ENCODE data around the gene IL6. TPM values are rescaled to one million over a fixed set of nuclear protein-coding genes. Genes with fewer than 3 reads are reported as not detected.

The IL6 gene
- total and polyA plus RNA-seq, 10 of the 15 experiments (the other 5 are each of a cell fraction or from before 2014, with no cell fraction given) = not detected

DNA sequence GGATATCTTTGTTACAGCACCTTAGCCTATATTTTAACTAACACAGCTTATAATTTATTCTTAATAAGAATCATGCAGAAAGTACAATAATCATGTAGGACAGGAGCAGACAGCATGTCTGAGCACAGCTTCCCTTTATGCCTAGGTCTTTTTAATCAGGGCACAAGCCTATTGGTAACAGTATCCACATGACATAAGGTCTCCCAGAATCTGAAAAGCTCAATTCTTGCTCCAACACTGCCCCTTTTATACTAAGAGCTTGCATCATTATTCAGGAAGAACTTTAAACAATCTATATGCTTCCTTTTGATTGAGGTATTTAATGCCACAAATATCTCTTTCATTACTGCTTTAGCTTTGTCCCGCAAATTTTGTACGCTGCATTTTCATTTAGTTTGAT is 31.6 kb downstream of the IL6 start:
- H3K9ac ChIP-seq (ENCODE audit: control insufficient read depth, insufficient read depth, low read length) = no peak overlapping the region
- no peak for TF ChIP-seq NRF1 (conservative IDR thresholded peaks at IDR 0.05; ENCODE audit: low read depth, low read length)
- TF ChIP-seq RELA (IDR thresholded peaks at IDR 0.05; ENCODE audit: borderline replicate concordance, partially characterized antibody) = no peak
- TF ChIP-seq NR2C1 (IDR thresholded peaks at IDR 0.05) = no peak
- no peak for TF ChIP-seq BHLHE40 (IDR thresholded peaks at IDR 0.05; ENCODE audit: borderline replicate concordance in 1 of 2, low read depth in 2 of 2, low read length in 1 of 2)
- no peak for TF ChIP-seq PAX8 (IDR thresholded peaks at IDR 0.05)
- TF ChIP-seq FOS (IDR thresholded peaks at IDR 0.05; ENCODE audit: borderline replicate concordance, extremely low read depth, insufficient read length) = no peak
- TF ChIP-seq ZNF687 (IDR thresholded peaks at IDR 0.05) = no peak
- TF ChIP-seq FOXK2 (IDR thresholded peaks at IDR 0.05) = no peak
- TF ChIP-seq MYB (IDR thresholded peaks at IDR 0.05; ENCODE audit: borderline replicate concordance, low read depth, low read length) = no peak
- TF ChIP-seq, protein P1, sequence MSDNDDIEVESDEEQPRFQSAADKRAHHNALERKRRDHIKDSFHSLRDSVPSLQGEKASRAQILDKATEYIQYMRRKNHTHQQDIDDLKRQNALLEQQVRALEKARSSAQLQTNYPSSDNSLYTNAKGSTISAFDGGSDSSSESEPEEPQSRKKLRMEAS (IDR thresholded peaks at IDR 0.05; ENCODE audit: low read depth, low read length) = no peak
- no peak for TF ChIP-seq SMC3 (IDR thresholded peaks at IDR 0.05; ENCODE audit: borderline replicate concordance, low read length)
- no peak for TF ChIP-seq JUND (IDR thresholded peaks at IDR 0.05; ENCODE audit: low read depth, low read length)
- TF ChIP-seq CREB1 (IDR thresholded peaks at IDR 0.05; ENCODE audit: low read depth) = no peak
- no peak for TF ChIP-seq ZNF274 (IDR thresholded peaks at IDR 0.05; ENCODE audit: insufficient read depth, insufficient read length)
- TF ChIP-seq, protein P2, sequence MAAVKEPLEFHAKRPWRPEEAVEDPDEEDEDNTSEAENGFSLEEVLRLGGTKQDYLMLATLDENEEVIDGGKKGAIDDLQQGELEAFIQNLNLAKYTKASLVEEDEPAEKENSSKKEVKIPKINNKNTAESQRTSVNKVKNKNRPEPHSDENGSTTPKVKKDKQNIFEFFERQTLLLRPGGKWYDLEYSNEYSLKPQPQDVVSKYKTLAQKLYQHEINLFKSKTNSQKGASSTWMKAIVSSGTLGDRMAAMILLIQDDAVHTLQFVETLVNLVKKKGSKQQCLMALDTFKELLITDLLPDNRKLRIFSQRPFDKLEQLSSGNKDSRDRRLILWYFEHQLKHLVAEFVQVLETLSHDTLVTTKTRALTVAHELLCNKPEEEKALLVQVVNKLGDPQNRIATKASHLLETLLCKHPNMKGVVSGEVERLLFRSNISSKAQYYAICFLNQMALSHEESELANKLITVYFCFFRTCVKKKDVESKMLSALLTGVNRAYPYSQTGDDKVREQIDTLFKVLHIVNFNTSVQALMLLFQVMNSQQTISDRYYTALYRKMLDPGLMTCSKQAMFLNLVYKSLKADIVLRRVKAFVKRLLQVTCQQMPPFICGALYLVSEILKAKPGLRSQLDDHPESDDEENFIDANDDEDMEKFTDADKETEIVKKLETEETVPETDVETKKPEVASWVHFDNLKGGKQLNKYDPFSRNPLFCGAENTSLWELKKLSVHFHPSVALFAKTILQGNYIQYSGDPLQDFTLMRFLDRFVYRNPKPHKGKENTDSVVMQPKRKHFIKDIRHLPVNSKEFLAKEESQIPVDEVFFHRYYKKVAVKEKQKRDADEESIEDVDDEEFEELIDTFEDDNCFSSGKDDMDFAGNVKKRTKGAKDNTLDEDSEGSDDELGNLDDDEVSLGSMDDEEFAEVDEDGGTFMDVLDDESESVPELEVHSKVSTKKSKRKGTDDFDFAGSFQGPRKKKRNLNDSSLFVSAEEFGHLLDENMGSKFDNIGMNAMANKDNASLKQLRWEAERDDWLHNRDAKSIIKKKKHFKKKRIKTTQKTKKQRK (IDR thresholded peaks at IDR 0.05; ENCODE audit: low read depth, low read length) = no peak
- no peak for TF ChIP-seq SMARCA5 (IDR thresholded peaks at IDR 0.05)
- no peak for TF ChIP-seq YBX1 (IDR thresholded peaks at IDR 0.05)
- FAIRE-seq = no peak
- H3K79me2 ChIP-seq (ENCODE audit: control insufficient read depth, insufficient read depth, low read length) = no peaks in the 10 kb centered on the region
- H3K27me3 ChIP-seq (replicated peaks in 1 of 2; ENCODE audit: control insufficient read depth in 2 of 2, insufficient read depth in 2 of 2, low read length in 1 of 2) = no peaks in the 10 kb centered on the region
- no peaks in the 10 kb centered on the region for H4K20me1 ChIP-seq (ENCODE audit: control insufficient read depth, insufficient read depth)
- no peak for DNase-seq (ENCODE audit: low read depth, low spot score)
- no peak overlapping the region for H2AFZ ChIP-seq (ENCODE audit: control insufficient read depth, low read depth, low read length)
- no peak overlapping the region for H3K27ac ChIP-seq (ENCODE audit: control insufficient read depth, insufficient read depth)
- no peaks in the 10 kb centered on the region for H3K4me1 ChIP-seq (ENCODE audit: control insufficient read depth, insufficient read depth, low read length)
- intact Hi-C loops (cut with micrococcal nuclease; ENCODE audit: unreplicated experiment) (no loop called here), in situ Hi-C loops (cut with MboI) (no loop called here)
- BruUV-seq (replicated peaks) = no TSS peak
- 73% methylated on average over 2 of the region's 2 CpGs for WGBS (ENCODE audit: insufficient coverage, insufficient replicate concordance, low lambda C conversion rate, missing lambda C conversion rate)
- H3K4me3 ChIP-seq = no peak overlapping the region
- ATAC-seq = no peak
- SMC1A ChIA-PET (ENCODE audit: uncharacterized antibody, unreplicated experiment) = interaction anchor here (1.0 kb wide), 1 partner anchor 12 kb away, joined by 3 read pairs; no protein-coding TSS in a partner anchor
- POLR2A ChIA-PET = no interaction called here
- H3K36me3 ChIP-seq (ENCODE audit: control insufficient read depth in 2 of 2, insufficient read depth in 2 of 2, low read length in 1 of 2) = no peaks in the 10 kb centered on the region
- H3K4me2 ChIP-seq (ENCODE audit: control insufficient read depth, insufficient read depth) = no peak overlapping the region
- RAD21 ChIA-PET (ENCODE audit: unreplicated experiment) = interaction anchor here (1.2 kb wide), 1 partner anchor 20 kb away, joined by 3 read pairs; no protein-coding TSS in a partner anchor
- H3K9me3 ChIP-seq (replicated peaks; ENCODE audit: control insufficient read depth, insufficient read depth, low read length) = no peaks in the 10 kb centered on the region; the same call in 1 of the 3 replicates
- CTCF ChIA-PET = interaction anchor here (0.7 to 2.0 kb wide), 2 partner anchors 24 to 210 kb away, joined by 3 to 5 read pairs; no protein-coding TSS in a partner anchor
